K562 (cell line): ENCODE measurements around the gene SNRNP70. TPM values are rescaled to one million over a fixed set of nuclear protein-coding genes. Genes with fewer than 3 reads are reported as not detected.

Experiments
- HCFC1 ChIP-seq: IDR thresholded peaks from 2 replicates; pipeline ENCODE4 v1.6.1; 2012; ENCODE audit warnings: low read depth, low read length, improper control_type of control experiment
- LEF1 ChIP-seq: fragments of 450-650 bp; IDR thresholded peaks from 2 replicates; pipeline ENCODE4 v1.6.1; 2016; ENCODE audit warnings: mild to moderate bottlenecking
- MTA3 ChIP-seq: fragments of 450-650 bp; formaldehyde crosslinking; IDR thresholded peaks from 2 replicates; pipeline ENCODE4 v1.6.1; 2017; ENCODE audit warnings: mild to moderate bottlenecking, borderline replicate concordance
- NBN ChIP-seq: fragments of 450-650 bp; IDR thresholded peaks from 2 replicates; pipeline ENCODE4 v1.6.1; 2016; ENCODE audit warnings: low read depth, mild to moderate bottlenecking
- NR2C2 ChIP-seq, 2 experiments: fragments of 200-800 bp in 1 of 2; sonication (Bioruptor generic) in 1 of 2; sonication (generic) in 1 of 2; formaldehyde crosslinking in 1 of 2; IDR thresholded peaks; 2 replicates each; pipeline versions ENCODE4 v1.6.1 to v1.8.0; 2016 to 2022; ENCODE audit warnings: mild to moderate bottlenecking in 1 of 2, missing compliant biosample characterization in 1 of 2, missing genetic modification characterization in 1 of 2, missing genetic modification reagents in 1 of 2
- NR4A1 ChIP-seq, 2 experiments: fragments of 250-450 bp in 1 of 2; fragments of 450-650 bp in 1 of 2; sonication (Bioruptor Pico) in 1 of 2; IDR thresholded peaks; 2 replicates each; pipeline versions ENCODE4 v1.4.0 to v1.6.1; 2016 to 2020; ENCODE audit warnings: mild to moderate bottlenecking in 2 of 2, missing compliant biosample characterization in 1 of 2, missing genetic modification characterization in 1 of 2, moderate library complexity in 1 of 2
- PHF8 ChIP-seq: fragments of 200-600 bp; sonication (generic); IDR thresholded peaks from 2 replicates; pipeline ENCODE4 v1.6.1; 2012; ENCODE audit warnings: mixed run types, mild to moderate bottlenecking, inconsistent platforms, low read length, moderate library complexity, borderline replicate concordance
- RCOR1 ChIP-seq, 2 experiments: IDR thresholded peaks; 2 replicates each; pipeline ENCODE4 v1.6.1; 2012; ENCODE audit warnings: low read depth in 2 of 2, low read length in 2 of 2, borderline replicate concordance in 1 of 2, improper control_type of control experiment in 1 of 2
- RERE ChIP-seq: sonication (generic); formaldehyde crosslinking; IDR thresholded peaks from 2 replicates; pipeline ENCODE4 v1.8.0; 2023; ENCODE audit warnings: missing genetic modification reagents, mild to moderate bottlenecking, borderline replicate concordance
- SNIP1 ChIP-seq: fragments of 450-650 bp; IDR thresholded peaks from 2 replicates; pipeline ENCODE4 v1.7.1; 2017; ENCODE audit warnings: low read depth, mild to moderate bottlenecking
- SNRNP70 ChIP-seq: fragments of 200-400 bp; formaldehyde crosslinking; optimal IDR thresholded peaks from 2 replicates; pipeline ENCODE3; 2017; ENCODE audit warnings: low read depth, low read length
- TCF7L2 ChIP-seq: fragments of 150-350 bp; IDR thresholded peaks from 2 replicates; pipeline ENCODE4 v1.6.1; 2016; ENCODE audit warnings: low read depth, mild to moderate bottlenecking, low read length, moderate library complexity
- THAP12 ChIP-seq: fragments of 250-450 bp; sonication (Bioruptor Pico); IDR thresholded peaks from 2 replicates; pipeline ENCODE4 v1.9.0; 2021; ENCODE audit warnings: mild to moderate bottlenecking, inconsistent platforms
- ZC3H11A ChIP-seq: IDR thresholded peaks from 2 replicates; pipeline ENCODE4 v1.6.1; 2012; ENCODE audit warnings: low read depth, low read length, improper control_type of control experiment
- ZNF316 ChIP-seq: fragments of 450-650 bp; IDR thresholded peaks from 2 replicates; pipeline ENCODE4 v1.6.1; 2016
- ZNF512 ChIP-seq: IDR thresholded peaks from 2 replicates; pipeline ENCODE4 v1.6.1; 2016; ENCODE audit warnings: missing genetic modification characterization, missing compliant biosample characterization
- ZNF584 ChIP-seq: fragments of 200-800 bp; sonication (Bioruptor generic); IDR thresholded peaks from 2 replicates; pipeline ENCODE4 v1.6.1; 2016; ENCODE audit warnings: low read depth, mild to moderate bottlenecking, missing genetic modification characterization, missing compliant biosample characterization
- polyA plus RNA-seq, 8 experiments: library from polyadenylated mRNA; depleted of rRNA in 4 of 8; stranded (reverse) in 5 of 8; unstranded in 3 of 8; fragments of >200 nt; fragmentation: Nextera tagmentation in 2 of 8; fragmentation: Illumina TruSeq in 1 of 8; extraction: Ambion mirVana in 2 of 8; extraction: Trizol in 1 of 8; gene quantifications; 2 replicates each; pipeline versions ENCODE4 v1.2.1 to v1.2.3, GENCODE V29; 2011 to 2014; ENCODE audit warnings: inconsistent platforms in 1 of 8, missing spikeins in 1 of 8
- total RNA-seq, 7 experiments: library from RNA; depleted of rRNA in 6 of 7; stranded (reverse); fragments of >200 nt in 6 of 7; fragmentation: Illumina TruSeq in 2 of 7; extraction: Trizol in 2 of 7; gene quantifications; 2 replicates each; pipeline versions ENCODE4 v1.2.1 to v1.2.3, GENCODE V29; 2011 to 2021; ENCODE audit warnings: low replicate concordance in 1 of 7

SNRNP70 gene
- total and polyA plus RNA-seq, 9 of the 15 experiments (the other 6 are each of a cell fraction or from before 2014, with no cell fraction given), result 2.8 to 496 (median 136) TPM

GRCh38 chr19:49155005-49155819 lies 70.0 kb downstream of the SNRNP70 start, which contains the start of gene HRC (continued):
- no peak for TF ChIP-seq RERE
- 0 out of 2 replicates have a peak, but pooled peaks have one; percentile 1 for TF ChIP-seq TCF7L2
- 0 out of 2 replicates have a peak, but pooled peaks have one; percentile 15 for TF ChIP-seq THAP12
- peak; percentile 81 for TF ChIP-seq NBN
- TF ChIP-seq ZNF584 (CRISPR knock-in tag), result 0 out of 2 replicates have a peak, but pooled peaks have one; percentile 69
- TF ChIP-seq RCOR1 (IDR thresholded peaks at IDR 0.05; ENCODE audit: borderline replicate concordance in 1 of 2, low read depth in 2 of 2, low read length in 2 of 2), result peak in 1 of 2 experiments; percentile 66; a peak in 1 of 4 replicates
- no peak for TF ChIP-seq NR4A1 (CRISPR knock-in tag; IDR thresholded peaks at IDR 0.05)
- TF ChIP-seq NR4A1 (tag; IDR thresholded peaks at IDR 0.05), result peak; percentile 55; the same call in 1 of the 2 replicates
- peak; percentile 31; the same call in 1 of the 2 replicates for TF ChIP-seq ZNF316
- TF ChIP-seq SNRNP70, result no peak
- TF ChIP-seq SNIP1, result no peak
- no peak for TF ChIP-seq ZC3H11A
- TF ChIP-seq PHF8, result peak; percentile 85; the same call in 1 of the 2 replicates
- peak; percentile 56; the same call in 1 of the 2 replicates for TF ChIP-seq LEF1
- TF ChIP-seq MTA3, result peak; percentile 84
- no peak for TF ChIP-seq NR2C2 (CRISPR knock-in tag; IDR thresholded peaks at IDR 0.05)
- TF ChIP-seq NR2C2 (tag; IDR thresholded peaks at IDR 0.05), result peak; percentile 78
- no peak for TF ChIP-seq ZNF512 (tag)
- TF ChIP-seq HCFC1, result peak; percentile 34; the same call in 1 of the 2 replicates
